ENCODE data around the gene NOD2. TPM values are rescaled to one million over a fixed set of nuclear protein-coding genes. Genes with fewer than 3 reads are reported as not detected.

Gene NOD2
- polyA plus RNA-seq, 12 donors, result 1.1 to 2.5 (median 1.6) TPM; not detected in 2

GRCh38 chr16:50781043-50781442 is 87.6 kb downstream of the NOD2 start:
- DNase-seq, result no peak

- no peak for DNase-seq
These were observed 88.1 kb downstream of the NOD2 start for GRCh38 chr16:50781518-50781917.

Other genes starting within 250 kb of the NOD2 start
- 10 to 100 TPM in 5 of 12 donors, 1 to 10 TPM in 6, not detected in 1; 4.1 to 38.8 (median 9.4) TPM for gene NKD1, start 145.2 kb upstream of the NOD2 start, polyA plus RNA-seq (ENCODE audit: insufficient read length in 12 of 12)
- 1 to 10 TPM in 10 of 12 donors, not detected in 2; 1.1 to 4.6 (median 1.6) TPM for gene SNX20, start 12.3 kb upstream of the NOD2 start, polyA plus RNA-seq (ENCODE audit: insufficient read length in 12 of 12)
- 10 to 100 TPM in 11 of 12 donors, not detected in 1; 22.5 to 40.7 (median 31.6) TPM for gene CYLD, start 48.5 kb downstream of the NOD2 start, polyA plus RNA-seq (ENCODE audit: insufficient read length in 12 of 12)